GM06990 (cell line): ENCODE measurements around the gene SPATA24.

Experiments used
- DNase-seq: peaks from one replicate; pipeline ENCODE4 v3.0.0-alpha.2; 2011; ENCODE audit not compliant: insufficient read length; ENCODE audit errors: extremely low read depth
- H3K27me3 ChIP-seq: replicated peaks from 2 replicates; pipeline ENCODE4 v1.6.0; 2011; ENCODE audit warnings: low read length; ENCODE audit not compliant: control insufficient read depth, insufficient read depth
- H3K36me3 ChIP-seq: 2 replicates; pipeline ENCODE4 v1.5.1; 2011; ENCODE audit warnings: low read length; ENCODE audit not compliant: control insufficient read depth, insufficient read depth
- H3K4me3 ChIP-seq: replicated peaks from 2 replicates; pipeline ENCODE4 v1.5.1; 2011; ENCODE audit warnings: low read depth, mild to moderate bottlenecking, control low read depth, low read length
- CTCF ChIP-seq: IDR thresholded peaks from 2 replicates; pipeline ENCODE4 v1.5.1; 2011; ENCODE audit warnings: low read length, control low read depth, mild to moderate bottlenecking, inconsistent platforms; ENCODE audit not compliant: insufficient read depth, poor library complexity, severe bottlenecking

SPATA24 gene

GRCh38 chr5:139430015-139430414 lies 26.1 kb upstream of the SPATA24 start:
- no peak for TF ChIP-seq CTCF
- Histone ChIP-seq H3K27me3 (no peaks in the 10 kb centered on the region), H3K36me3 (peaks cover 3% of the 10 kb centered on the region), H3K4me3 (no peak overlapping the region)
- no peak for DNase-seq

- no peak for TF ChIP-seq CTCF
- Histone ChIP-seq H3K4me3 (no peak overlapping the region), H3K27me3 (no peaks in the 10 kb centered on the region), H3K36me3 (peaks cover 4% of the 10 kb centered on the region)
- no peak for DNase-seq
Measured at GRCh38 chr5:139426203-139426885, 22.5 kb upstream of the SPATA24 start.

GRCh38 chr5:139425497-139425896 lies 21.6 kb upstream of the SPATA24 start:
- no peaks in the 10 kb centered on the region for H3K27me3 ChIP-seq
- no peak for DNase-seq
- H3K4me3 ChIP-seq: no peak overlapping the region
- TF ChIP-seq CTCF: no peak
- peaks cover 4% of the 10 kb centered on the region for H3K36me3 ChIP-seq

- TF ChIP-seq CTCF: peak; percentile 77
- H3K36me3 ChIP-seq: peaks cover 1% of the 10 kb centered on the region
- no peak for DNase-seq
- no peaks in the 10 kb centered on the region for H3K27me3 ChIP-seq
- no peak overlapping the region for H3K4me3 ChIP-seq
Measured at GRCh38 chr5:139422307-139422893, 18.5 kb upstream of the SPATA24 start.

- TF ChIP-seq CTCF: no peak
- no peaks in the 10 kb centered on the region for H3K27me3 ChIP-seq
- no peaks in the 10 kb centered on the region; the same call in 1 of the 2 replicates for H3K36me3 ChIP-seq
- H3K4me3 ChIP-seq: no peak overlapping the region
- DNase-seq: no peak
Measured at GRCh38 chr5:139419226-139420192, 15.6 kb upstream of the SPATA24 start.
